GM21423 (cell line): ENCODE measurements around the gene PICK1.

Experiments used
- ATAC-seq: cut with Tn5 transposase; IDR thresholded peaks from one replicate; pipeline ENCODE4 v1.9.1; 2021; ENCODE audit warnings: mild to moderate bottlenecking, moderate library complexity; ENCODE audit not compliant: unreplicated experiment

The PICK1 gene

GRCh38 chr22:38046070-38046748, 11.0 kb upstream of the PICK1 start:
- ATAC-seq = no peak

- ATAC-seq = no peak
These were observed 7.2 kb upstream of the PICK1 start for GRCh38 chr22:38049812-38050619.

DNA sequence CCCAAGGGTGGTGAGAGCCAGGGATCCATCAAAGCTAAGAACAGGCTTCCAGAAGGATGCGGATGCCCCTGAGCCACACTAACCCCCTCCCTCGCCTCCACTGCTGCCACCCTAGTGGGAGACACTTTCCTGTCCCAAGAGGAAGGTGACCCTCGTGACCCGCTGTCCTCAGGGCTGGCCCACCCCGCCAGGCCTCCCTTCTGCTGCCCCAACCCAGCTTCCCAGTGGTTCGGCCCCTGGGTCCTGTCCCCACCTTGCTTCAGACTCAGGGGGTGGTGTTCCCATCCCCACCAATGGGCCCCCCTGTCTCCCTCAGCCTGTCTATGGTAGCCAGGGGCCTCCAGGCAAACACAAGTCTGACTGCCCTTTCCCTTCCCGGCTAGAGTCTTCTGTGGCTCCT, 6.5 kb upstream of the PICK1 start:
- no peak for ATAC-seq

DNA sequence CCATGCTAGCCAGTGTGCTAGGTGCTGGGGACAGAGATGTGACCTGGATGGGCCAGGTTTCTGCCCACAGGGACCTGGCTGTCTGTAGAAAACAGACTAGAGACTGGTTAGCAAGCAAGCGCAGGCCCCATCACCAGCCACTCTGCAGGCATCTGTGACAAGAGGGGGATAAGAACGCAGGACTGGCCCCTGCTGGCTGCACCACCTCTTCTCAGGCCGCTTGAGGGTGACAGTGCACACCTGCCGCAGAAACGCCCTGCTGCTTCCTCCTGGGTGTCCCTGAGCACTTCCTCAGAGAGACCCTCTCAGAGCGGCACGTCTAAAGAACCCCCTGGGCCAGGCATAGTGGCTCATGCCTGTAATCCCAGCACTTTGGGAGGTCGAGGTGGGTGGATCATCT, 5.9 kb upstream of the PICK1 start:
- no peak for ATAC-seq

GRCh38 chr22:38051900-38052862, 5.0 kb upstream of the PICK1 start:
- ATAC-seq = peak; percentile 61

- no peak for ATAC-seq
These were observed 5.6 kb downstream of the PICK1 start for GRCh38 chr22:38062791-38063190.

DNA sequence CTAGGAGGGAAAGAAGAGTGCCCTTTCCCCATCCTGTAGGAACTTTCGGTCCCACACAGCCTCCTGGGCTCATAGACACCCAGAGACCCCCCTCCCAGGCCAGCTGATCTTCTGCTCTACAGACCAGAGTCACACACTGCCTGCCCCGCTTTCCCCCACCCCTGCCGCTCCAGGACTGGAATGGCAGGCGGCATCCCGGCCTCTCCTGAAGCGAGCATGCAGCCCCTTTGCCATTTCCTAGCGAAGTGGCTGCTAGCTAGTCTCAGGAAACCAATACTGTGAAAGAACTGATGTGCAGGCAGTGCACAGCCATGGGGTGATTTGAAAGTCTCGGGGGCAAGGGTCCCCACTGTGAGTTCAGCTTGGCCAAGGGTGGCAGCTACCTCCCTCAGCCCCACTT, 8.3 kb downstream of the PICK1 start:
- no peak for ATAC-seq

- ATAC-seq = no peak
These were observed 9.3 kb downstream of the PICK1 start for GRCh38 chr22:38066381-38067027.

- ATAC-seq = no peak
These were observed 9.8 kb downstream of the PICK1 start for GRCh38 chr22:38067028-38067415.

GRCh38 chr22:38067761-38068360, 10.7 kb downstream of the PICK1 start:
- ATAC-seq = no peak

GRCh38 chr22:38068641-38069371, 11.6 kb downstream of the PICK1 start:
- ATAC-seq = no peak

DNA sequence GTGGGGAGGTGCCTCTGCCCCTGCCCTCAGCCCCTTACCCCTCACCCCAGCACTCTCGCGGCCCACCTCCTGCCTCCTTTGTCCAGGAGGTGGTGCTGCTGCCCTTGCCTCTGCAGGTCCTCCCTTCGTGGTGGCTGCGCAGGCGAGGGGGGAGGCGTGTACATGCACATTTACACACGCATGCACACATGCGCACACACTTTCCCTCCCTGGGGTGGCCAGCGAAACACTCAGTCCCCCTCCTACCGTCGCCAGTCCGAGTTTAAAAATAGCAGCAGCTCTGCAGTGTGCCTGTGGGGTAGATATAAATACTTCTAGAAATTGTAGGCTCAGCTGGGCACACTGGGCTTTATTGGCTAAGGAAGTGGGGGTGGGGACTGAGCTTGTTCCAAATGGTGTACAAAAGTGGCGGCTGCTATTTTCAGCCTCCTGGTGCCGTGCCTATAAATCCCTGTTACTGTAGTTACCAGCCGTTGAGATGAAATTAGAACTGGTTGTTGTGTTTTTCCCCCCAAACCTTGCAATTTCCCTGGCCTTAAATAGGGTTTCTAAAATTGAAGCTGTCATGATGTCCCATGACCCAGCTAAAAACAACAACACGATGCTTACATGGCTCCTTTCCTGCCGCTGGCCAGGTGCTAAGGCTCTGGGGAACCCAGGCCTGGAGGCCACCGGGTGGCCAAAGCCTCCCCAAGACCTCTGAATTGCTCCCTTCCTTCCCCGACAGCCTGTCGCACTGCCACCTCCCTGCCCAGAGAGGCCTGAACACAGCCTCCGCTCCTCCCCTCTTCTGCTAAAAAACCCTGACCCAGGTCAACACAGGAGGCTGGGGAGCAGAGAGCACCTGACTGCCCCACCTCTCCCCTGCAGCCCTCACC, 12.4 kb downstream of the PICK1 start:
- ATAC-seq = no peak

DNA sequence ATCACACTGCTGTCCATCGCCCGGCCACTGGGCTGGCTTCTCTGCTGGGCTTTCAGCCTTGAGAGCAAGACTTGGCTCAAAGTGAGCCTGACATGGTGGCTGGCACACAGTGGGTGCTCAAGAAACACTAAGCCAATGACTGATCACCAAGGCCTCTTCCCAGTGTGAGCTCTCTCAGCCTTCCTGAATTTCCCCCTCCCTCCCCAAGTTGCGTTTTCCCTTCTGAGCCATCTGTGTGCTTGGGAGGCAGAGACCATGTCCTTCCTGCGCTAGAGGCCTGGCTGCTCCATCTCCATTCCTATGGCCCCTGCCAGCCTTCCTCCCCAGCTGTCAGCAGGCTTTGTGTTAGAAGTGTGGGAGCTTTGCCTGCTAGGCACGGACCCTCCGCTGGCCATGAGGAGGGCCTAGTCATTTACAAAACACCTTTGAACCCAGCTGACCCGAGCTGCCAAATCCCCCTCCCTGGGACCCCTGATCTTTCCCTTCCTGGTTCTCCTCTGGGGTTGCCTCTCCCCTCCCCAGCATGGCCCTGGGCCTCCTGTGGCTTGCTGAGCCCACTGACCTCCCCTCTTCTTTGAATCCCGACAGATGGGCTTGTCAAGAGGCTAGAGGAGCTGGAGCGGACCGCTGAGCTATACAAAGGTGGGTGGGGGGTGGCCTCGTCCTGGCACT, 13.2 kb downstream of the PICK1 start:
- no peak for ATAC-seq

GRCh38 chr22:38071421-38072321, 14.5 kb downstream of the PICK1 start:
- ATAC-seq = no peak

GRCh38 chr22:38072322-38073149, 15.3 kb downstream of the PICK1 start:
- no peak for ATAC-seq
